ENCODE data around the gene CHRM1.

GRCh38 chr11:62865635-62866034 is 55.5 kb downstream of the CHRM1 start:
- TF ChIP-seq NFIC (IDR thresholded peaks at IDR 0.05) (0 out of 2 replicates have a peak, but pooled peaks have one; percentile 19), TEAD4 (IDR thresholded peaks at IDR 0.05) (no peak), REST (IDR thresholded peaks at IDR 0.05; ENCODE audit: low read depth) (no peak), MAX (IDR thresholded peaks at IDR 0.05) (no peak), CREB1 (IDR thresholded peaks at IDR 0.05; ENCODE audit: low read depth) (no peak), RAD21 (IDR thresholded peaks at IDR 0.05; ENCODE audit: low read depth) (no peak), TAF1 (IDR thresholded peaks at IDR 0.05; ENCODE audit: low read depth) (no peak), TCF12 (IDR thresholded peaks at IDR 0.05; ENCODE audit: low read depth) (no peak), EP300 (IDR thresholded peaks at IDR 0.05; ENCODE audit: borderline replicate concordance) (no peak), YY1 (IDR thresholded peaks at IDR 0.05; ENCODE audit: low read depth) (no peak), CEBPB (IDR thresholded peaks at IDR 0.05) (no peak), ZBTB7A (IDR thresholded peaks at IDR 0.05; ENCODE audit: low read depth) (no peak), EGR1 (IDR thresholded peaks at IDR 0.05) (no peak)
- TF ChIP-seq, protein P1, sequence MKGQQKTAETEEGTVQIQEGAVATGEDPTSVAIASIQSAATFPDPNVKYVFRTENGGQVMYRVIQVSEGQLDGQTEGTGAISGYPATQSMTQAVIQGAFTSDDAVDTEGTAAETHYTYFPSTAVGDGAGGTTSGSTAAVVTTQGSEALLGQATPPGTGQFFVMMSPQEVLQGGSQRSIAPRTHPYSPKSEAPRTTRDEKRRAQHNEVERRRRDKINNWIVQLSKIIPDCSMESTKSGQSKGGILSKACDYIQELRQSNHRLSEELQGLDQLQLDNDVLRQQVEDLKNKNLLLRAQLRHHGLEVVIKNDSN (IDR thresholded peaks at IDR 0.05): no peak
